HG03575 (cell line): ENCODE measurements around the gene SYT2.
A peak's percentile ranks its signal among the peaks of the same experiment; 100 is the strongest.
"Not testable (repeated sequence)": the region's sequence is repeated elsewhere in the genome, so short reads cannot be mapped to it uniquely, and the experiment has no call there.

Experiments used
- ATAC-seq: cut with Tn5 transposase; IDR thresholded peaks from one replicate; pipeline ENCODE4 v1.9.1; 2021; ENCODE audit not compliant: unreplicated experiment, insufficient number of reproducible peaks, low FRiP score; ENCODE audit errors: extremely low read depth

Gene SYT2

DNA sequence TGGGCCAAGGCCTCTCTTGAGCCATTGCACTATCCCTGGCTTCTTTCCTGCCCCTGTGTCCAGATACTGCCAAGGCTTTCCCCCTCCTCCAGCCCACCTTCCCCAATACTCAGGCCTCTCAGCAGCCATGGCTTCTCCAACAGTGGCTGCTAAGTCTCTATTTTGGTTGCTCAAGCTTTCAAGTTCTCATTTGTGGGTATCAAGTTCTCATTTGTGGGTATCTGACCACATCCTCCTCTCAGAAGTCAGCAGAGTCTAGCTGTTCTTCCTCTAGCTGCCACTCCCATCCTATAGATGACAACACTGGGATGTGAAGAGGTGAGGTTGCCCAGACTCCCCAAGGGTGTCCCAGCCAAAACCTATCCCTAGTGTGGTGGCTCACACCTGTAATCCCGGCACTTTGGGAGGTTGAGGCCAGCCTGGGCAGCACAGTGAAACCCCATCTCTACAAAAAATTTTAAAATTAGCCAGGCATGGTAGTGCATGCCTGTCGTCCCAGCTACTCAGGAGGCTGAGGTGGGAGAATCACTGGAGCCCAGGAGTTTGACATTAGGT is 80.9 kb downstream of the SYT2 start:
- ATAC-seq: not testable (repeated sequence)

GRCh38 chr1:202628646-202629215 is 81.5 kb downstream of the SYT2 start:
- no peak for ATAC-seq

- no peak for ATAC-seq
These were observed 82.3 kb downstream of the SYT2 start for GRCh38 chr1:202627841-202628565.

DNA sequence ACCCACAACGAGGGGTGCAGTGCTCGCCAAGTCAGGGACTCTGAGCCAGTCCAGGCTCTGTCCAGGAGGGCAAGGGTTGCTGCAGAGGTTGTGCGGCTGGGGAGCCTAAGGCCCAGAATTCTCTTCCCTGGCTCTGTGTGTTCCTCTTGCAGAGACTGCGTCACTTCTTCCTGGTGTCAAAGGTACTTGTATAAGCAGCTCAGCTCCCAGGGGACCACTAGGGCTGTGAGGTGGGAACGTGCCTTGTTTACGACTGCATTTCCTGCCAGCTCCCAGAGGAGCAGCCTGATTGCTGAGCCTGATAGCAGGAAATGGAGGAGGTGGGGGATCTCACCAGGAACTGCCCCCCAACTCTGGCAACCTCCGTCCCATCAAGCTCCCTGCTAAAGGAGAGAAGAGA is 83.2 kb downstream of the SYT2 start:
- not testable (repeated sequence) for ATAC-seq

- no peak for ATAC-seq
These were observed 84.6 kb downstream of the SYT2 start for GRCh38 chr1:202625416-202626360.

GRCh38 chr1:202624781-202625108 is 85.5 kb downstream of the SYT2 start:
- no peak for ATAC-seq

DNA sequence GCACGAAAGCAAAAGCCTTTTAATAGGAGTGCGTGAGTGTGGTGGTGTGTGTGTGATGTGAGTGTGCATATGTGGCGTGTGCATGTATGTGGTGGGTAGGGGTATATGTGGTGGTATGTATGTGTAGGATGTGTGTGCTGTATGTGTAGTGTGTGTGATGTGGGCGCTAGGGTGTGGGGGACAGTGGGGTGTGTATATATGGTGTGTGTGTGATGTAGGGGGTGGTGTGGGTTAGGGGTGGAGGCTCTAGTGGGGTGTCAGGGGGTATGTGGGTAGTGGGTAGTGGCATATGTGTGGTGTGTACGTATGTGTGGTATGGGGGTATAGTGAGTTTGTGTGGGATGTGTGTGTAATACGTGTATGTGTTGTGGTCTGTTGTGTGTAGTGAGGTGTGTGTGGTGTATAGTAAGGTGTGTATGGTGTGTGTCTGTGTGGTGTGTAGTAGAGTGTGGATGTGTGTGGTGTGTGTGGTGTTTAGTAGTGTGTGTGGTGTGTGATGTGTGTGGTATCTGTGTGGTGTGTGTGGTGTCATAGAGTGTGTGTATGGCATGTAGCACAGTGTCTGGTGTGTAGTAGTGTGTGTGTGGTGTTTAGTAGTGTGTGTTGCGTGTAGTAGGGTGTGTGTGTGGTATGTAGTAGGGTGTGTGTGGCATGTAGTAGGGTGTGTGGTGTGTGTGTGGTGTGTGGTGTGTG is 86.0 kb downstream of the SYT2 start:
- no peak for ATAC-seq

DNA sequence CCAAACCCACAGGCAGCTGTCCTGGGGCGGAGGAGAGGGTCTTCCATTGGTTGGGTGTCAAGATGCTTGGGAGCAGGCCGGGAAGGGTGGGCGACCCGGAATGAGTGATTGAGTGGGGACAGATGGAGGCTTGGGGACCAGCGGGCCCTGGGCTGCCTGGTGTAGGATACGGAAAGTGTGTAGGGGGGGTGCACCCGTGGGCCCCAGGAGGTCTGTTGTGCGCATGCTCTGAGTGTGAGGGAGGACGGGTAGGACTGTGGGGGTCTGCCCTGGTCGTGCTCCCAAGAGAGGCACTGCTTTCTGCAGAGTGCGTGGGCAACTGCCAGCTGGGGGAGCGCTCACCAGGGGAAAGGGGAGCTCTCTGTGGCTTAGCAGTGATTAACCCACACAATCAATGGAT is 86.8 kb downstream of the SYT2 start:
- ATAC-seq: not testable (repeated sequence)

- no peak for ATAC-seq
These were observed 87.2 kb downstream of the SYT2 start for GRCh38 chr1:202623075-202623474.

- ATAC-seq: no peak
These were observed 87.9 kb downstream of the SYT2 start for GRCh38 chr1:202622388-202622787.

GRCh38 chr1:202621446-202621845 is 88.8 kb downstream of the SYT2 start:
- no peak for ATAC-seq

- ATAC-seq: not testable (repeated sequence)
These were observed 90.2 kb downstream of the SYT2 start for GRCh38 chr1:202620036-202620435.

- ATAC-seq: no peak
These were observed 90.7 kb downstream of the SYT2 start for GRCh38 chr1:202619505-202619904.

DNA sequence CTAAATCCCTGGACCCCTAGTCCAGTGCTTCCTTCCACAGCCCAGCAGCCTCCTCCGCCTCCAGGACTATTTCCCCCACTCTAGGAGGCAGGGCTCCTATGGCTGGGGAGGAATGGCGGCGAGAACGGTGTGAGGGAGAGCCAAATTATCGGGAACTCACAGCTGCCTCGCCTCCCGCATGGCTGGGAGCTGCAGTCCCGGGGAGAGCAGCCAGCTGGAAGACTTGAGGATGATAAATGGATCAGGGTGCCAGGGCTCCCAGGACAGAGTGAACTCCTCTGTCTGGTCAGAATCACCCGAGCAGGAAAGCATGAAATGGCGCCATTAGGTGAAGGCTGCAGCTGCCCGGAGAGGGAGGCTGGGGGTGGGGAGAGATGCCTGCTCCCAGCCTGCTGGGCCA is 91.2 kb downstream of the SYT2 start:
- ATAC-seq: not testable (repeated sequence)

DNA sequence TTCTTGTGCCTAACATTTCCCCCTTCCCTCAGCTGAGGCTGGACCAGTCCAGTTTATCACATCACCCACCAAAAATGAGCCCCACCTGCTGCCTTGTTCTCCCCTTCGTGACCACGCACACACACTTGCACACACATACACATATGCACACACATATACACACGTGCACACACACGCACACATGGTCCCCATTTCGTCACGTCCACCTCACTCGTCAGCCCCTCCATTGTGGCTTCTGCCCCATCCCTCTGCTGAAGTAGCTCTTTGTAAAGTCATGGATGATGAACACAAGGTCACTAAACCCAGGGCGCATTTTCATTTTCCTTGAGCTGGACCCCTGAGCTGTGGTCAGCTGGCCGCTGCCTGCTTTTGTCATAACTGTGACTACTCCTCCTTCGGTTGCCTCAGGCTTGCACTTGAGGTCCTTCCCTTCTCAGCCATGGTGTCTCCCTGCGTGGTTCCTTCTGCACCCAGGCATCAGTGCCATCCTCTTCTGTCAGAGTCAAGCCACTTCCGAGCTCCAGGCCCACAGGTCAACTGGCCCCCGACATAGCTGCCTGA is 93.8 kb downstream of the SYT2 start:
- peak; percentile 10 for ATAC-seq

GRCh38 chr1:202615501-202616354 is 94.5 kb downstream of the SYT2 start:
- ATAC-seq: peak; percentile 51

DNA sequence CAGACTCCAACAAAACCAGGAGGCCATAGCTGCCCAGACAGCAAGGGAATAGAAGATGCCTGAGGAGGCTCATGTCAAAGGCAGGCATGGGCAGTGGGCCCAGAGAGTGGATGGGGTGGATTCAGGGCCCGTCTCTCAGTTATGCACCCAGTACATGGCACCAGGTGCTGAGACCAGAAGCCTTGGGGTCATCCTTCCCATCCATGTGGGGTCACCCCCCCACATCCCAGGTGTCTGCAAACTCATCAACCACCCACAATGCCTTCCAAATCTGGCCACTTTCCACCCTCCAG is 95.1 kb downstream of the SYT2 start:
- not testable (repeated sequence) for ATAC-seq
